SK-N-SH treated with all-trans-retinoic acid at 6 μM for 48 hours (cell line): ENCODE measurements around the gene C3orf18.

Experiments
- BACH2 ChIP-seq: fragments of 250-450 bp; sonication (Bioruptor Pico); IDR thresholded peaks from 2 replicates; pipeline ENCODE4 v1.9.0; 2021; ENCODE audit warnings: mild to moderate bottlenecking, borderline replicate concordance
- GLIS3 ChIP-seq: fragments of 250-450 bp; sonication (Bioruptor Pico); IDR thresholded peaks from 2 replicates; pipeline ENCODE4 v1.5.0; 2020; ENCODE audit warnings: mild to moderate bottlenecking, moderate library complexity
- ISL1 ChIP-seq: fragments of 250-450 bp; sonication (Bioruptor Pico); IDR thresholded peaks from 2 replicates; pipeline ENCODE4 v2.1.2; 2022; ENCODE audit warnings: mild to moderate bottlenecking, moderate library complexity
- RARB ChIP-seq: fragments of 250-450 bp; sonication (Bioruptor Pico); IDR thresholded peaks from 2 replicates; pipeline ENCODE4 v1.8.0; 2021; ENCODE audit warnings: mild to moderate bottlenecking, moderate library complexity
- SNAI2 ChIP-seq: fragments of 250-450 bp; sonication (Bioruptor Pico); IDR thresholded peaks from 2 replicates; pipeline ENCODE4 v1.5.0; 2020; ENCODE audit warnings: mild to moderate bottlenecking, moderate library complexity
- ZFP3 ChIP-seq: fragments of 250-450 bp; sonication (Bioruptor Pico); IDR thresholded peaks from 2 replicates; pipeline ENCODE4 v1.5.0; 2020; ENCODE audit warnings: mild to moderate bottlenecking, moderate library complexity
- ZNF8 ChIP-seq: fragments of 450-650 bp; formaldehyde crosslinking; IDR thresholded peaks from 2 replicates; pipeline ENCODE4 v1.5.0; 2020; ENCODE audit warnings: mild to moderate bottlenecking, moderate library complexity
- TF ChIP-seq, protein P1 (sequence below): fragments of 250-450 bp; sonication (Bioruptor Pico); IDR thresholded peaks from 2 replicates; pipeline ENCODE4 v1.8.0; 2020; ENCODE audit warnings: mild to moderate bottlenecking, moderate library complexity, borderline replicate concordance
- TF ChIP-seq, protein P2 (sequence below): fragments of 250-450 bp; sonication (Bioruptor Pico); IDR thresholded peaks from 2 replicates; pipeline ENCODE4 v1.5.0; 2020; ENCODE audit warnings: mild to moderate bottlenecking, moderate library complexity

DNA sequence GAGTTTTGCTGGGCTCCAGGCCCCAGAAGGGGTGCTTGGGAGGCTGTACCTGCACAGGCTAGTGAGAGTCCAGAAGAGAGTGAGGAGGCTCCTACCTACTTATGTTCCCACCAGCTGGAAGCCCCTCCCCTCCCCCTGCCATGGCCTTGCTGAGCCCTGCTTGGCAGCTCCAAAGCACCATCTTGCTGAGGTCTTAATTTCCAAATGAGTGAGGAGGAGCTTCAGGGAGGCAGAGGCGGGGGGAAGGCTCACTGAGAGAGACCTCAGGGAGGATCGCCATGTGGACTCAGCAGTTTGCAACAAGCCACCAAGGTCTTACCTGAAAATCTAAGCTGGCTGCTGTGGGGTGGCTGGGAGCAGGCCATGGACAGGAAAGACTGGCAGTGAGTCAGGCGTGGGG is 55.4 kb downstream of the C3orf18 start:
- no peak for TF ChIP-seq ZNF8 (CRISPR knock-in tag)
- no peak for TF ChIP-seq SNAI2 (CRISPR knock-in tag)
- no peak for TF ChIP-seq BACH2
- TF ChIP-seq, protein P1, sequence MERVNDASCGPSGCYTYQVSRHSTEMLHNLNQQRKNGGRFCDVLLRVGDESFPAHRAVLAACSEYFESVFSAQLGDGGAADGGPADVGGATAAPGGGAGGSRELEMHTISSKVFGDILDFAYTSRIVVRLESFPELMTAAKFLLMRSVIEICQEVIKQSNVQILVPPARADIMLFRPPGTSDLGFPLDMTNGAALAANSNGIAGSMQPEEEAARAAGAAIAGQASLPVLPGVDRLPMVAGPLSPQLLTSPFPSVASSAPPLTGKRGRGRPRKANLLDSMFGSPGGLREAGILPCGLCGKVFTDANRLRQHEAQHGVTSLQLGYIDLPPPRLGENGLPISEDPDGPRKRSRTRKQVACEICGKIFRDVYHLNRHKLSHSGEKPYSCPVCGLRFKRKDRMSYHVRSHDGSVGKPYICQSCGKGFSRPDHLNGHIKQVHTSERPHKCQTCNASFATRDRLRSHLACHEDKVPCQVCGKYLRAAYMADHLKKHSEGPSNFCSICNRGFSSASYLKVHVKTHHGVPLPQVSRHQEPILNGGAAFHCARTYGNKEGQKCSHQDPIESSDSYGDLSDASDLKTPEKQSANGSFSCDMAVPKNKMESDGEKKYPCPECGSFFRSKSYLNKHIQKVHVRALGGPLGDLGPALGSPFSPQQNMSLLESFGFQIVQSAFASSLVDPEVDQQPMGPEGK (CRISPR knock-in tag), result no peak
- no peak for TF ChIP-seq ISL1
- no peak for TF ChIP-seq RARB (CRISPR knock-in tag)
- TF ChIP-seq, protein P2, sequence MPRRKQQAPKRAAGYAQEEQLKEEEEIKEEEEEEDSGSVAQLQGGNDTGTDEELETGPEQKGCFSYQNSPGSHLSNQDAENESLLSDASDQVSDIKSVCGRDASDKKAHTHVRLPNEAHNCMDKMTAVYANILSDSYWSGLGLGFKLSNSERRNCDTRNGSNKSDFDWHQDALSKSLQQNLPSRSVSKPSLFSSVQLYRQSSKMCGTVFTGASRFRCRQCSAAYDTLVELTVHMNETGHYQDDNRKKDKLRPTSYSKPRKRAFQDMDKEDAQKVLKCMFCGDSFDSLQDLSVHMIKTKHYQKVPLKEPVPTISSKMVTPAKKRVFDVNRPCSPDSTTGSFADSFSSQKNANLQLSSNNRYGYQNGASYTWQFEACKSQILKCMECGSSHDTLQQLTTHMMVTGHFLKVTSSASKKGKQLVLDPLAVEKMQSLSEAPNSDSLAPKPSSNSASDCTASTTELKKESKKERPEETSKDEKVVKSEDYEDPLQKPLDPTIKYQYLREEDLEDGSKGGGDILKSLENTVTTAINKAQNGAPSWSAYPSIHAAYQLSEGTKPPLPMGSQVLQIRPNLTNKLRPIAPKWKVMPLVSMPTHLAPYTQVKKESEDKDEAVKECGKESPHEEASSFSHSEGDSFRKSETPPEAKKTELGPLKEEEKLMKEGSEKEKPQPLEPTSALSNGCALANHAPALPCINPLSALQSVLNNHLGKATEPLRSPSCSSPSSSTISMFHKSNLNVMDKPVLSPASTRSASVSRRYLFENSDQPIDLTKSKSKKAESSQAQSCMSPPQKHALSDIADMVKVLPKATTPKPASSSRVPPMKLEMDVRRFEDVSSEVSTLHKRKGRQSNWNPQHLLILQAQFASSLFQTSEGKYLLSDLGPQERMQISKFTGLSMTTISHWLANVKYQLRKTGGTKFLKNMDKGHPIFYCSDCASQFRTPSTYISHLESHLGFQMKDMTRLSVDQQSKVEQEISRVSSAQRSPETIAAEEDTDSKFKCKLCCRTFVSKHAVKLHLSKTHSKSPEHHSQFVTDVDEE (CRISPR knock-in tag), result no peak
- no peak for TF ChIP-seq ZFP3
- no peak for TF ChIP-seq GLIS3
